Effector CD4-positive, alpha-beta T cell (primary cell): Measurements from ENCODE around the gene TCERG1L.
"Not testable (repeated sequence)": the region's sequence is repeated elsewhere in the genome, so short reads cannot be mapped to it uniquely, and the experiment has no call there.

Source experiments
- DNase-seq: peaks from one replicate; pipeline ENCODE4 v3.0.0-alpha.2; 2020

TCERG1L gene

GRCh38 chr10:131178521-131179331, 132.8 kb downstream of the TCERG1L start:
- no peak for DNase-seq

DNA sequence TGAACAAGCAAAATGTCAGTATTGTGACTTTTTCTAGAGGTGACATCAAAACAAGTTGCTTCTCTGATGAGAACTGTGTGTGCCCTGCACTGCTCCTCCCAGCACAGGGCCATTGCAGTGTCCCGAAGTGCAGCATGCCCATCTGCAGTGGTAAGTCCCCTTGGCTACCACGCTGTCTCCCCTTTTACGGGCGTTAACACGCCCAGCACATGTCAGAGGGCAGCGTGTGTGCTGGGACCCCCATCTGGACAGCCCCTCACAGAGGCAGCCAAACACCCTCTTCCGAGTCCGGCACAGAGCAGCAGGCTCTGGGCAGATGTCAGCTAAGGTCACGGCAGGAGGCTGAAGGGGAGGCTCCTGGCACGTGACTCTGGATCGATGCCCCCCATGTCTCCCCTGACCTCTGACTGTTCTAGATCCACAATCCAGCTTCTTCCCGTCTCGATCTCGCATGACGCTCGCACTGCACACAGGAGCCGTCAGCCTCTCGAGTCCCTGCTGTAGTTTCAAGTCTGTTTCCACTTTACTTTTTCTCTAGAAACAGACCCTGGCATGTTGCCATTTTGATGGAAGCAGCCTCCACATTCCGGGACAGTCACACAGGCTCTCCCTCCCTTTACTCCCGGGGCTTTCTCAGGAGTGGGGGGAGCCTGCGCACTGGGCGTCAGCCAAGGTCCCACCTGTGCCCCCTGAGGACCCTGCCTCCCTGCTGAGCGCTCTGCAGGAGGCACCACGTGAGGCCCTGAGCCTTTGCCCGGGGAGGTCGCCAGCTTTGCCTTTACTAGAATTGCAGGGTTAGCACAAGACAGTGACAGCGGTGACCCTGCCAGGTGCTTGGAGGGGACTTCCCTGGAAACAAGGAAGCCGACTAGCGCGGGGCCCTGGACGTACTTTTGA, 133.8 kb downstream of the TCERG1L start:
- DNase-seq, result no peak

GRCh38 chr10:131176907-131177306, 134.6 kb downstream of the TCERG1L start:
- no peak for DNase-seq

GRCh38 chr10:131176324-131176723, 135.2 kb downstream of the TCERG1L start:
- DNase-seq, result not testable (repeated sequence)

- no peak for DNase-seq
These were observed 135.6 kb downstream of the TCERG1L start for GRCh38 chr10:131175891-131176290.

GRCh38 chr10:131174651-131175540, 136.6 kb downstream of the TCERG1L start:
- DNase-seq, result no peak

DNA sequence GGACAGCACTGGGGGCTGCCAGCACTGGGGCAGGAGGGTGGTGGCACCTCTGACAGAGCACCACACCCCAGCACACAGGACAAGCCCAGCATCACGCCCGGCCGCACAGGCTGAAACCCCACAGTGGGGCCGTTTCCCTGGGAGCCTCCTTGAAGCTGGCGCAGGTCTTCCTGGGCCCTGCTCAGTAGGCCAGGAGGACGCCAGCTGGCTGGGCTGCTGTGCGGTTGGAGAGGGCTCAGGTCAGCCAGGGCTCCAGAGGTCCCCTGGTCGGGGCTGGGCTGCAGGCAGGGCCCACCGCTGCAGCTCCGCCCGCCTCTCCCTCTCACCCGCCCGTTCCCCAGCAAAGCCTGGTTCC, 137.3 kb downstream of the TCERG1L start:
- no peak for DNase-seq

- no peak for DNase-seq
These were observed 137.9 kb downstream of the TCERG1L start for GRCh38 chr10:131173484-131174210.

DNA sequence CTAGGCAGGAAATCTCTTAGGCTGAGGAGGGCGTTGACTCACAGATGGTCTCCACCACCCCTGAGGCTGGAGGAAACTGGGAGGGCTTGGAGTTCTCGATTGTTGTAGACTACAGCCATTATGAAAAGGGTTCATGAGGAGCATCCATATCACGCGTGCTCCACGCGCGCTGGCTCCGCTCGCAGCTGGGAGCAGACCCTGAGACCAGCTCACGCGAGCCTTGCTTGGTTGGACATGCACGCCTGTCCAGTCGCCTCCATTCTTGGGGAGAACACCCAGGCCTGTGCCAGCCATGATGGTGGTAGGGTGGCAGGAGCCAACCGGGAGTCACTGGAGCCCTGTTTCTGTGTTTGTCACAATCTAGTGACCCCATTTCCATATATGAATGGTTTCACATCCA, 139.1 kb downstream of the TCERG1L start:
- no peak for DNase-seq

- DNase-seq, result no peak
These were observed 142.4 kb downstream of the TCERG1L start for GRCh38 chr10:131169146-131169545.

GRCh38 chr10:131168238-131168875, 143.2 kb downstream of the TCERG1L start:
- DNase-seq, result no peak

- no peak for DNase-seq
These were observed 144.3 kb downstream of the TCERG1L start for GRCh38 chr10:131167036-131167860.

DNA sequence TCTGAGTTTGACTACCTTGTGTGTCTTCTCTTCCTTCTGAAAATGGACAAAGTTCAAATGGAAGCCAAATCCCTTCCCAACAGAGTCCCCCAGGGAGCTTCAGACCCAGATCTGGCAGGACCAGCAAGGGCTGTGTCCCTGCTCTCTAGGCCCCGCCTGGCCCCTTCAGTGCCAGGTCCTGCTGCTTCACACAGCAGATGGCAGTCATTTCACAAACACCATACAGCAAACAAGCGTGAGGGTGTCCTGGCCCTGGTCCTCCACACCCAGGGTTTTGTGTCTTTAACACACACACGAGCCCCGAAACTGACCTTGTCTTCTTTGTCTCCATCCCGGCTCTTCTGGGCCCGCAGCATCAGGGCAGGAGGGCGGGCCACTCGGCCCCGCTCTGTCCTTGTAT, 145.0 kb downstream of the TCERG1L start:
- DNase-seq, result no peak

DNA sequence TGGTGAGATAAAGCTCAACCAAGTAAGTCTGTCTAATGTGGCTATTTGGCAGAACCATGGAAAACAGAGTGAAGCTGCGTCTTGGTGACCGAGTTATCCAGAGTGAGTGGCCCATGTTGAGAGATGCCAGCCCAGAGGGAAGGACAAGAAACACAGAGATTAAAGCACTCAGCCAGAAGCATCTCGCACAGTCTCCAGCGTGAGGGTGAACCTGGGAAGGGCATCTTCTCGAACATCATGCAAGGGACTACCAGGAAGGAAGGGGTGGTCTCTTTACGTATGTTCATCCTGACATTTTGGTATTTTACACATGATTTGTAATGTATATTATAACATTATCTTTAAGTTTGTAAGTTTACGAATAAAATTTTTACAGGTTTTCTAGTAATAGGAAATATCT, 146.4 kb downstream of the TCERG1L start:
- DNase-seq, result no peak

GRCh38 chr10:131162866-131163843, 148.4 kb downstream of the TCERG1L start:
- DNase-seq, result no peak

DNA sequence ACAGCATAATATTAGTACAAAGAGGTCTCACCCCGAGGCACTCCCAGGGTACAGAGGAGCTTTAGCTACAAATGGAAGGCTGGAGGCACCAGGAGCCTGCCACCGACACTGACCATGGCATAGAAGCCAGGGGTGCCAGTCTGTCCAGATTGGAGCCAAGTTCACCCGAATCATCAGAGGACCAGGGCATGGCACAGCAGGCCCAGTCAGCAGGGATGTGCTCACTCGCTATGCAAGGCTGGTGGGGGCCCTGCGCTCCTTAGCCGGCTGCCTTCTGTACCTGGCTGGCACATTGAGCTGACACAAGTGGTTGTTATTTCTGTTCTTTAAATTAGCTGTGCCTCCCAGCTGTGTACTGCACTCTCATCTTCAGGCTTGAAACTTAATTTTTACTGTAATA, 149.3 kb downstream of the TCERG1L start:
- DNase-seq, result no peak

DNA sequence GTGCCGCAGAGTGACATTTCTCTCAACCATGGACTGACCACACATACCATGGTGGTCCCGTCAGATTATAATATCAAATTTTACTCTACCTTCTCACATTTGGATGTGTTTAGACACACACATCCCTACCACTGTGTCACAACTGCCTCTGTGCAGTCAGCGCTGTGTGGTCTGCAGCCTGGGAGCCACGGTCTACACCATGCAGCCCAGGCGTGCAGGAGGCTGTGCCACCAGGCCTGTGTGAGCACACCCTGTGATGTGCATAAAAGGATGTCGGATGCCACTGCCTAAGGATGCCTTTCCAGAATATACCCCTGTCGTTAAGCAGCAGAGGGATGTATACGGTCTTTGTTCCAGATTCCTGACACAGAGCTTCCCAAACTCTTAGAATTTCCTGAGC, 150.4 kb downstream of the TCERG1L start:
- DNase-seq, result no peak

DNA sequence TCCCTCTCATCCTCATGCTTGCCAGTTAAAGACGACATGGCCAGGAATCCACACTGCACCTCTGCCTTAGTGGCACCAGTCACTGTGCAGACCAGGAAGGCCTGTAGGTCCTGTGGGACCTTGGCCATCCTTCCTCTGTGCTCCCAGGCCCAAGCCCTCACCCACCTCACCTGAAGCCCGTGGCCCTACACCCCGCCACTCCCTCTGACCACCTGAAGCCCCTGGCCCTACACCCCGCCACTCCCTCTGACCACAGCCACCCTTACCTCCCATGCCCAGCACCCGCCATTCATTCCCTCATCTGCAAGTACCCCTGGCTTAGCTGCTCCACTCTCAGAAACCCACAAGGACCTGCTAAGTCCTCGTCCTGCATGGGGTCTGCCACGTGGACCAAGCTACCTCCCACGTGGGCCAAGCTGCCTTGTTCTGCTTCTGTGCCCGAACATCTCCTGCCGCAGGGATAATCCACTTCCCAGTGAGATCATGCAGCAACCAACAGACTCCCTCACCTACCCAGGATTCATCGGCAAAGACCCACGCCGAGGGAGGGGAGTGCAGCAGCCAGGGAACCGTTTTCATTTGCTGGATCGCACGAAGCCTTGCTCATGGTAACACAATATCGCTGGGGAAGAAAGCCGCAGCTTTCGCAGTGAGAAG, 151.2 kb downstream of the TCERG1L start:
- no peak for DNase-seq

GRCh38 chr10:131159771-131160170, 151.8 kb downstream of the TCERG1L start:
- DNase-seq, result no peak
